Stomach (tissue), 9 donors: ENCODE measurements around the gene BCL2L11. TPM values are rescaled to one million over a fixed set of nuclear protein-coding genes. Genes with fewer than 3 reads are reported as not detected.

Experiments used
- DNase-seq, 2 donors: peaks; one replicate each; pipeline versions ENCODE4 v3.0.0 to v3.0.0-alpha.2; 2013 to 2019
- H3K27ac ChIP-seq, 5 donors: fragments of 200-600 bp in 4 of 5; sonication (generic) in 4 of 5; one replicate each; pipeline ENCODE4 v1.5.1; 2013 to 2019; ENCODE audit warnings: mild to moderate bottlenecking in 1 of 5, moderate library complexity in 1 of 5
- H3K27me3 ChIP-seq, 3 donors: fragments of 200-600 bp; sonication (generic); one replicate each; pipeline ENCODE4 v1.5.1; 2017 to 2019; ENCODE audit warnings: mixed run types in 1 of 3
- H3K36me3 ChIP-seq, 4 donors: fragments of 200-600 bp; sonication (generic); 1 replicate in 3 of 4; 2 replicates in 1 of 4; pipeline ENCODE4 v1.5.1; 2016 to 2019
- H3K4me1 ChIP-seq, 4 donors: fragments of 200-600 bp; sonication (generic); one replicate each; pipeline ENCODE4 v1.5.1; 2016 to 2019
- H3K4me3 ChIP-seq, 4 donors: fragments of 200-600 bp; sonication (generic) in 3 of 4; one replicate each; pipeline ENCODE4 v1.5.1; 2016 to 2019; ENCODE audit warnings: mild to moderate bottlenecking in 1 of 4
- H3K9me3 ChIP-seq, 4 donors: fragments of 200-600 bp; sonication (generic); one replicate each; pipeline ENCODE4 v1.5.1; 2016 to 2019
- CTCF ChIP-seq, 7 experiments: fragments of 450-650 bp in 4 of 7; fragments of 200-600 bp in 3 of 7; sonication (generic) in 3 of 7; IDR thresholded peaks; one replicate each; pipeline ENCODE4 v1.5.1; 2016 to 2019; ENCODE audit warnings: antibody characterized with exemption in 7 of 7, control low read depth in 2 of 7, mild to moderate bottlenecking in 1 of 7
- EP300 ChIP-seq: sonication (generic); formaldehyde crosslinking; IDR thresholded peaks from one replicate; pipeline ENCODE4 v1.6.1; 2017; ENCODE audit warnings: antibody characterized with exemption
- POLR2A ChIP-seq, 4 donors: fragments of 450-650 bp; IDR thresholded peaks; one replicate each; pipeline ENCODE4 v1.6.1; 2016; ENCODE audit warnings: antibody characterized with exemption in 4 of 4, control low read depth in 2 of 4, mild to moderate bottlenecking in 1 of 4, moderate library complexity in 1 of 4
- POLR2AphosphoS5 ChIP-seq, 3 donors: sonication (generic); formaldehyde crosslinking; IDR thresholded peaks; one replicate each; pipeline ENCODE4 v1.6.1; 2016; ENCODE audit warnings: antibody characterized with exemption in 3 of 3
- WGBS, 5 donors: extraction: QIAGEN DNeasy Blood & Tissue Kit in 3 of 5; methylation state at CpG; one replicate each; pipeline versions ENCODE4 v1.1.5 to v1.1.7; 2013 to 2018; 5-methylcytosine and 5-hydroxymethylcytosine counted together
- intact Hi-C: fragments of 100-400 bp; cut with DNase I; formaldehyde crosslinking; loops from one replicate; pipeline ENCODE4 v1.15.1; 2023; ENCODE audit warnings: low total_unique reads
- polyA plus RNA-seq, 3 donors: library from polyadenylated mRNA; stranded (reverse); fragments of 200-250 nt; gene quantifications; one replicate each; pipeline ENCODE4 v1.2.3, GENCODE V29; 2013
- total RNA-seq, 5 donors: library from RNA; depleted of rRNA; stranded (reverse); fragments of >200 nt; gene quantifications; one replicate each; pipeline versions ENCODE4 v1.1.0 to v1.2.3, GENCODE V29; 2014 to 2016
- donor health status: healthy with polysubstance abuse.
- donor health status: Bipolar disorder and iron deficiency.
- donor health status: healthy.

Gene BCL2L11
- total and polyA plus RNA-seq, 8 donors = 0.29 to 41.2 (median 4.8) TPM

- WGBS, 5 donors = 92 to 96% (median 93%) methylated on average over 5 to 7 of the region's 7 CpGs
Measured at GRCh38 chr2:111190816-111191540, 70.3 kb downstream of the BCL2L11 start.

GRCh38 chr2:111191877-111192276 lies 71.2 kb downstream of the BCL2L11 start:
- no peak for DNase-seq
- WGBS, 5 donors = 62 to 84% (median 75%) methylated on average over 5 of the region's 5 CpGs

More at GRCh38 chr2:111190816-111191540, 70.3 kb downstream of the BCL2L11 start:
- TF ChIP-seq POLR2AphosphoS5 (IDR thresholded peaks at IDR 0.05) (no peak), EP300 (no peak), POLR2A (IDR thresholded peaks at IDR 0.05) (no peak), CTCF (IDR thresholded peaks at IDR 0.05) (no peak)
- no peak for DNase-seq
- Histone ChIP-seq H3K4me3 (no peak overlapping the region), H3K4me1 (peaks cover 0 to 6% (median 4%) of the 10 kb centered on the region in 4 donors), H3K27ac (no peak overlapping the region), H3K9me3 (no peaks in the 10 kb centered on the region), H3K27me3 (no peaks in the 10 kb centered on the region), H3K36me3 (no peaks in the 10 kb centered on the region)
- intact Hi-C loops = no loop called here

GRCh38 chr2:111192776-111193368 lies 72.2 kb downstream of the BCL2L11 start:
- no peak for DNase-seq
- Histone ChIP-seq H3K27me3 (no peaks in the 10 kb centered on the region), H3K27ac (no peak overlapping the region), H3K9me3 (no peaks in the 10 kb centered on the region), H3K4me1 (no peaks in the 10 kb centered on the region), H3K4me3 (no peak overlapping the region), H3K36me3 (no peaks in the 10 kb centered on the region)
- intact Hi-C loops = no loop called here
- TF ChIP-seq POLR2AphosphoS5 (IDR thresholded peaks at IDR 0.05) (no peak), CTCF (IDR thresholded peaks at IDR 0.05) (no peak), POLR2A (IDR thresholded peaks at IDR 0.05) (no peak), EP300 (no peak)
- 44 to 92% (median 83%) methylated on average over 1 of the region's 1 CpG for WGBS, 5 donors

More at GRCh38 chr2:111191877-111192276, 71.2 kb downstream of the BCL2L11 start:
- H3K36me3 ChIP-seq = no peaks in the 10 kb centered on the region
- no peaks in the 10 kb centered on the region for H3K27me3 ChIP-seq
- H3K4me3 ChIP-seq = no peak overlapping the region
- no peaks in the 10 kb centered on the region for H3K9me3 ChIP-seq
- no peaks in the 10 kb centered on the region for H3K4me1 ChIP-seq
- intact Hi-C loops = no loop called here
- TF ChIP-seq POLR2AphosphoS5 (IDR thresholded peaks at IDR 0.05) = no peak
- no peak for TF ChIP-seq POLR2A (IDR thresholded peaks at IDR 0.05)
- TF ChIP-seq CTCF (IDR thresholded peaks at IDR 0.05) = no peak
- no peak for TF ChIP-seq EP300
- H3K27ac ChIP-seq = no peak overlapping the region

- H3K9me3 ChIP-seq = no peaks in the 10 kb centered on the region
- H3K27ac ChIP-seq = no peak overlapping the region
- intact Hi-C loops = no loop called here
- DNase-seq = no peak
- TF ChIP-seq CTCF (IDR thresholded peaks at IDR 0.05) (no peak), POLR2A (IDR thresholded peaks at IDR 0.05) (no peak), POLR2AphosphoS5 (IDR thresholded peaks at IDR 0.05) (no peak), EP300 (no peak)
- no peak overlapping the region for H3K4me3 ChIP-seq
- no peaks in the 10 kb centered on the region for H3K4me1 ChIP-seq
- H3K36me3 ChIP-seq = no peaks in the 10 kb centered on the region
- H3K27me3 ChIP-seq = no peaks in the 10 kb centered on the region
- 85 to 91% (median 90%) methylated on average over 8 of the region's 8 CpGs for WGBS, 5 donors
Measured at GRCh38 chr2:111194835-111195621, 74.3 kb downstream of the BCL2L11 start.
